A673 (cell line): ENCODE results near the gene AK3. TPM values are rescaled to one million over a fixed set of nuclear protein-coding genes. Genes with fewer than 3 reads are reported as not detected.

Experiments used
- BruUV-seq: library from RNA; stranded (reverse); fragments of 400-500 nt; replicated peaks from 2 replicates; lab custom pipeline; 2021; lab: Mats Ljungman, UMichigan
- CTCF ChIA-PET: fragments of 300-600 bp; sonication (Branson Sonifier 250); formaldehyde crosslinking; loops from one replicate; lab custom pipeline; 2022; ENCODE audit warnings: antibody characterized with exemption; lab: Charles Lee
- POLR2A ChIA-PET: fragments of 300-600 bp; sonication (Branson Sonifier 250); formaldehyde crosslinking; loops from one replicate; lab custom pipeline; 2022; ENCODE audit warnings: antibody characterized with exemption; ENCODE audit not compliant: low non-redundant PET; lab: Charles Lee
- DNase-seq: peaks from one replicate; pipeline ENCODE4 v3.0.0-alpha.2; 2015; ENCODE audit warnings: low spot score
- H3K27ac ChIP-seq: fragments of 200-600 bp; sonication (generic); 2 replicates; pipeline ENCODE4 v1.5.1; 2016; ENCODE audit warnings: mixed run types, low read depth, mild to moderate bottlenecking, mixed read lengths, antibody characterized with exemption, low read length; ENCODE audit not compliant: poor library complexity, severe bottlenecking
- H3K27me3 ChIP-seq: fragments of 200-600 bp; sonication (generic); replicated peaks from 2 replicates; pipeline ENCODE4 v1.6.1; 2017; ENCODE audit warnings: mixed run types, low read depth, mild to moderate bottlenecking, mixed read lengths, antibody characterized with exemption, low read length; ENCODE audit not compliant: insufficient read depth, poor library complexity
- H3K36me3 ChIP-seq: fragments of 200-600 bp; sonication (generic); 2 replicates; pipeline ENCODE4 v1.6.1; 2016; ENCODE audit warnings: mixed run types, mild to moderate bottlenecking, mixed read lengths, antibody characterized with exemption, low read length; ENCODE audit not compliant: insufficient read depth, poor library complexity, severe bottlenecking
- H3K4me1 ChIP-seq: fragments of 200-600 bp; sonication (generic); 2 replicates; pipeline ENCODE4 v1.6.1; 2017; ENCODE audit warnings: mixed run types, mild to moderate bottlenecking, mixed read lengths, antibody characterized with exemption, low read length; ENCODE audit not compliant: insufficient read depth, poor library complexity, severe bottlenecking
- H3K4me3 ChIP-seq: fragments of 200-600 bp; sonication (generic); 2 replicates; pipeline ENCODE4 v1.5.1; 2016; ENCODE audit warnings: low read depth, mixed run types, mild to moderate bottlenecking, mixed read lengths, low read length; ENCODE audit not compliant: poor library complexity, severe bottlenecking
- H3K9me3 ChIP-seq: fragments of 200-600 bp; sonication (generic); 2 replicates; pipeline ENCODE4 v1.6.1; 2016; ENCODE audit warnings: mixed run types, low read depth, mild to moderate bottlenecking, mixed read lengths, antibody characterized with exemption, low read length; ENCODE audit not compliant: poor library complexity, severe bottlenecking
- CTCF ChIP-seq: fragments of 300-800, 200-600 bp; sonication (generic); conservative IDR thresholded peaks from 2 replicates; pipeline ENCODE4 v1.5.1; 2017; ENCODE audit warnings: low read depth, mild to moderate bottlenecking, antibody characterized with exemption, low read length, moderate library complexity, mixed read lengths
- EZH2 ChIP-seq: fragments of 200-600 bp; sonication (generic); IDR thresholded peaks from 2 replicates; pipeline ENCODE4 v1.6.1; 2017; ENCODE audit warnings: borderline replicate concordance, low read depth, mild to moderate bottlenecking, mixed read lengths, antibody characterized with exemption, low read length; ENCODE audit not compliant: poor library complexity, severe bottlenecking
- intact Hi-C: fragments of 100-400 bp; cut with micrococcal nuclease; formaldehyde crosslinking; loops from one replicate; pipeline ENCODE4 v1.10.0; 2022; ENCODE audit not compliant: unreplicated experiment
- total RNA-seq: library from RNA; stranded (reverse); gene quantifications from 2 replicates; pipeline ENCODE4 v1.2.3, GENCODE V29; 2021

The AK3 gene
- total RNA-seq, 1 experiment from 2014 or later = 93.1 TPM

- Histone ChIP-seq H3K4me1 (peaks cover 12% of the 10 kb centered on the region), H3K9me3 (no peaks in the 10 kb centered on the region), H3K4me3 (no peak overlapping the region), H3K27ac (peak overlapping the region; percentile 98), H3K36me3 (no peaks in the 10 kb centered on the region), H3K27me3 (no peaks in the 10 kb centered on the region)
- DNase-seq = no peak
- TF ChIP-seq CTCF = no peak
- no peak for TF ChIP-seq EZH2
- POLR2A ChIA-PET = interaction anchor here (0.6 kb wide), 1 partner anchor 21 kb away, joined by 17 read pairs; no protein-coding TSS in a partner anchor
- intact Hi-C loops = no loop called here
- no TSS peak for BruUV-seq
- CTCF ChIA-PET = interaction anchor here (0.7 kb wide), 1 partner anchor 65 kb away, joined by 6 read pairs; no protein-coding TSS in a partner anchor
Observed at GRCh38 chr9:4677392-4677791, 63.6 kb downstream of the AK3 start.

GRCh38 chr9:4674783-4675182 lies 66.2 kb downstream of the AK3 start:
- Histone ChIP-seq H3K9me3 (no peaks in the 10 kb centered on the region), H3K36me3 (no peaks in the 10 kb centered on the region), H3K27ac (no peak overlapping the region), H3K27me3 (no peaks in the 10 kb centered on the region), H3K4me3 (no peak overlapping the region), H3K4me1 (peaks cover 12% of the 10 kb centered on the region)
- CTCF ChIA-PET = no interaction called here
- DNase-seq = no peak
- no TSS peak for BruUV-seq
- TF ChIP-seq EZH2 (no peak), CTCF (no peak)
- intact Hi-C loops = no loop called here
- POLR2A ChIA-PET = no interaction called here

DNA sequence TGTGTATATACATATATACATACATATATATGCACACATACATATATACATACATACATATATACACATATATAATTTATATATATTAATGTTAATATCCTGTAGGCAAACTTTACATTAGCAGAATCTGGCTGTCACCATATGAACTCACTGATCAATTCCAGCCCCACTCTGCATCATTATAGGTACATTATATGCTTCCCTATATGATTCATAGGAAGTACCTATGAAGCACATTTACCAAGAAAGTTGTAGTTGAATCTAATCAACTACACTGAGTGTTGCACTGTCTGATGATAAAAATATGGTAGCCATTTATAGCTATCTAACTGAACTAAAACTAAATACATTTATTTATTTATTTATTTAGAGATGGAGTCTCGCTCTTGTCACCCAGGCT lies 69.3 kb downstream of the AK3 start:
- TF ChIP-seq CTCF (no peak), EZH2 (no peak)
- no TSS peak for BruUV-seq
- POLR2A ChIA-PET = no interaction called here

More for the DNA sequence above, 69.3 kb downstream of the AK3 start:
- Histone ChIP-seq H3K4me1 (peaks cover 10% of the 10 kb centered on the region), H3K36me3 (no peaks in the 10 kb centered on the region), H3K9me3 (no peaks in the 10 kb centered on the region), H3K4me3 (no peak overlapping the region), H3K27ac (no peak overlapping the region), H3K27me3 (no peaks in the 10 kb centered on the region)
- no peak for DNase-seq
- CTCF ChIA-PET = no interaction called here
- intact Hi-C loops = no loop called here
